ENCODE data around the gene EPOP. TPM values are rescaled to one million over a fixed set of nuclear protein-coding genes. Genes with fewer than 3 reads are reported as not detected.

EPOP gene
- total RNA-seq, 1 donor, result 1.3 TPM

DNA sequence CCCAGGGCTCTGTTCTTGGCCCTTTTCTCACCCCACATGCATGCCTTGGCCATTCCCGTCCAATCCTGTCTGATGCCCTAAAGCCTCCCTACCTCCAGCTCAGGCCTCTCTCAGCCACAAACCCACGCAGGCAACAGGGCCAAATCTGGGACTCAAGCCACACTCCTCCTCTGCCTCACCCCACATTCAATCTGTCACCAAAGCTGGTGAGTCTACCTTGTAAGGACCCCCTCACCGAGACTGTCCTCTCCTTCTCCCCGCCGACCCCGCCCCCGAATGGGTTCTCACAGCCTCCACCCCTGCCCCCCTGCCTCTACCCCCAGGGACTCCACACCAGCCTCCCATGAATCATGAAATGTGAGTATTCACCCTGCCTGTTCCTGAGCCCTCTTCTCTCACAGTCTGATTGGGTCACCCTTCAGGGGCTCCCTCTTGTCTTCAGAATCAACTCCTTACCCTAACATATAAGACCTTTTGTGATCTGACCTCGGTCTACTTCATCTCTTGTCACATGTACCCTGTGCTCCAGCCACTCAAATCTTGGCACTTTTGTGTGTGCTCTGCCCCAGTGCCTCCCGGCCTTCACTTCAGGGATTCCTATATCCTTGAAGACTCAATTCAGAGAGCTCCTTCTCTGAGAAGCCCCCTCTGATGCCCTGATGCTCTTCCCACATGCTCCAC lies 10.7 kb downstream of the EPOP start:
- no peak overlapping the region for H3K4me3 ChIP-seq (ENCODE audit: low read depth, low read length)
- DNase-seq (ENCODE audit: low read depth), result no peak
- TF ChIP-seq, protein P1, sequence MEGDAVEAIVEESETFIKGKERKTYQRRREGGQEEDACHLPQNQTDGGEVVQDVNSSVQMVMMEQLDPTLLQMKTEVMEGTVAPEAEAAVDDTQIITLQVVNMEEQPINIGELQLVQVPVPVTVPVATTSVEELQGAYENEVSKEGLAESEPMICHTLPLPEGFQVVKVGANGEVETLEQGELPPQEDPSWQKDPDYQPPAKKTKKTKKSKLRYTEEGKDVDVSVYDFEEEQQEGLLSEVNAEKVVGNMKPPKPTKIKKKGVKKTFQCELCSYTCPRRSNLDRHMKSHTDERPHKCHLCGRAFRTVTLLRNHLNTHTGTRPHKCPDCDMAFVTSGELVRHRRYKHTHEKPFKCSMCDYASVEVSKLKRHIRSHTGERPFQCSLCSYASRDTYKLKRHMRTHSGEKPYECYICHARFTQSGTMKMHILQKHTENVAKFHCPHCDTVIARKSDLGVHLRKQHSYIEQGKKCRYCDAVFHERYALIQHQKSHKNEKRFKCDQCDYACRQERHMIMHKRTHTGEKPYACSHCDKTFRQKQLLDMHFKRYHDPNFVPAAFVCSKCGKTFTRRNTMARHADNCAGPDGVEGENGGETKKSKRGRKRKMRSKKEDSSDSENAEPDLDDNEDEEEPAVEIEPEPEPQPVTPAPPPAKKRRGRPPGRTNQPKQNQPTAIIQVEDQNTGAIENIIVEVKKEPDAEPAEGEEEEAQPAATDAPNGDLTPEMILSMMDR (IDR thresholded peaks at IDR 0.05; ENCODE audit: insufficient read depth, low read depth, low read length), result no peak

DNA sequence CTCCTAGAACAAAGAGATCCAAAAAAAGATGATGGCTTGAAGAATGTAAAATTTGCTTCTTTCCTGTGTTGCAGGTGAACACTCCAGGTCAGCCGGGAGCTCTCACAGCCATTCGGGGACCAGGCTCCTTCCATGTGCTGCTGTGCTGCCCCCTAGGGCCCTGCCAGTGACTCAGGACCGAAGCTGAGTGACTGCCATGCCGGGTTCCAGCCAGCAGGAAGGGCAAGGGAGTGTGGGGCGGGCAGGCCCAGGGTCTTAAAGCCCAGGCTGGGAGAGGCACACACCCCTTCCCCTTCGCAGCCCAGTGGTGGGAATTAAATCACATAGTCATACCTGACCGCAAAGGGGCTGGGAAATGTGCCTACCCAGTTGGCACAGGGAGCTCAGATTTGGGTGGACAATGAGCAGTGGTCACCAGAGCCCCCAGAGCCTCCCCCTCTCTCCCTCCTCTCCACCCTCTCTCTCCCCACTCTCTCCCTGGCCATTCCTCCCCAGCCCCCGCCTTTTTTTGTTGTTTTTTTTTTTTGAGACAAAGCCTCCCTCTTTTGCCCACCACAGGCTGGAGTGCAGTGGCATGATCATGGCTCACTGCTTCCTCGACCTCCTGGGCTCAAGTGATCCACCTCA lies 11.5 kb downstream of the EPOP start:
- H3K4me3 ChIP-seq (ENCODE audit: low read depth, low read length), result no peak overlapping the region
- peak; percentile 39 for DNase-seq (ENCODE audit: low read depth)
- TF ChIP-seq, protein P1 (IDR thresholded peaks at IDR 0.05; ENCODE audit: insufficient read depth, low read depth, low read length), result peak; percentile 84

DNA sequence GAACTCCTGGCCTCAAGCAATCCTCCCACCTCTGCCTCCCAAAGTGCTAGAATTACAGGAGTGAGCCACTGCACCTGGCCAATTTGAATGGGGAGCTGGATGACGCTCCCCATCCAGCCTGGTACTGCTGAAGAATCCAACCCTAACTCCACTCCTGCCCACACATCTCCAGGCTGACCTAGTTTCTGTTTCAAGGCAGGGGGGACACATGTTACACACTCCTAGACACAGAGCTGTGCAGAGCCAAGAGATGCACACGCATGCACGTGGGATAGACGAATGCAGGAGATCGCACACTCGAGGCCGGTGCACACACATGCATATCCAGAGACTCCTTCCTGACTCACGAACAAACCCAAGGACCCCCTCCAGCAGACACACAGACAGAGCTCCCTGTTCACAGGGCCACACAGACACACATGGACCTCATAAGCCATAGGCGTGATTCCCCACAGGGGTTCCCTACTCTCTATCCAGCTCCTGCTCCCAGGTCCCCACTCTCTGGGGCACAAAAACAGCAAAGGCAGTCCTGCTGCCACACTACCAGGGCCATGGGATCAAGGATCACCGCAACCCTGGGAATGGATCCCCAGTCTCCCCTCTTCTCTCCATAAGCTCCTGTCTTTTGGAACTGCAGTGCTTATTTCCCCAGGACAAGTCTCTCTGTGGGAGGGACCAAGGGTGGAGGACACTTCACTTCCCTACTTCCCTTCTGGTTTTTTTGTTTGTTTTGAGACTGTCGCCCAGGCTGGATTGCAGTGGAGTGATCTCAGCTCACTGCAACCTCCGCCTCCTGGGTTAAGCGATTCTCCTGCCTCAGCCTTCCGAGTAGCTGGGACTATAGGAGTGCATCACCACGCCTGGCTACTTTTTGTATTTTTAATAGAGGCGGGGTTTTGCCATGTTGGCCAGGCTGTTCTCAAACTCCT lies 14.4 kb downstream of the EPOP start:
- TF ChIP-seq, protein P1 (IDR thresholded peaks at IDR 0.05; ENCODE audit: insufficient read depth, low read depth, low read length), result no peak
- no peak for DNase-seq (ENCODE audit: low read depth)
- H3K4me3 ChIP-seq (ENCODE audit: low read depth, low read length), result no peak overlapping the region

DNA sequence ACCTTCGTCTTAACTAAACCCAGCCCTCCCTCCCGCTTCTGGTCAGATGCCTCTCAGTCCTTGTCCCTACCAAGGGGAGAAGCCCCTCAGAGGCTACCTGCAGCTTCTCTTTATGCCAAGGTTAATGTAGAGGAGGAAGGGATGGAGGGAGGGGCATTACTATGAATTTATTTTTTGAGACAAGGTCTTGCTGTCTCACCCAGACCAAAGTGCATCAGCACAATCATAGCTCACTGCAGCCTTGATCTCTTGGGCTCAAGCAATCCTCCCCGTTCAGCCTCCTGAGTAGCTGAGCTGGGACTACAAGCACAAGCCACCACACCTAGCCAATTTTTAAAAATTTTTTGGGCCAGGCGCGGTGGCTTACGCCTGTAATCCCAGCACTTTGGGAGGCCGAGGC lies 15.3 kb downstream of the EPOP start:
- TF ChIP-seq, protein P1 (IDR thresholded peaks at IDR 0.05; ENCODE audit: insufficient read depth, low read depth, low read length), result no peak
- no peak overlapping the region for H3K4me3 ChIP-seq (ENCODE audit: low read depth, low read length)
- no peak for DNase-seq (ENCODE audit: low read depth)

DNA sequence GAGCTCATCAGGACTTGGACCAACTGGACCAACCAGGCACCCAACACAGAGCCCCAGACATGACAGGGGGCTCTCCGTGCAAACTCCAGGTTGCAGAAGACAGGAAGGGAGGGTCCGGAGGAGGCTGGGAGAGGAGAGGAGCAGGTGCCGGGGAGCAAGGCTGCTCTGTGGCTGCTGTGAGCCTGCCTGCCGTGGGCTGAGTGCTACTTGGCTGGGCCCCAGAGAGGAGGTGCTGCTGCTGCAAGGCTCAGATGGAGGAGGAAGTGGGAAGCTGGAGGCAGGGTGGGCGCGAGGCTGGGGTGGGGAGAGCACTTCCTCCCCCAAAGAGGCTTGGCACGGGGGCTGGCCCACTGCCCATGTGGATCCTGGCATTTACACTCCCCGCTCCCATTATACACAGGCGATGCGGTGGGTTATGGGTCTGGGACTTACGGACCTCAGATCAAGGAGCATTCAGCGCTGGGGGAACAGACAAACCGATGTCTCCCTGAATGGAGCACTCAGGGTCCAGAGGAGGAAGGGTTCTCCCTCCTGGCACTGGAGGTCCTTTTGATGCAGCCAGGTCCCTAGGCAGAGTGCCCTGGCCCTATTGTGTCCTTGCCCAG lies 15.9 kb downstream of the EPOP start:
- TF ChIP-seq, protein P1 (IDR thresholded peaks at IDR 0.05; ENCODE audit: insufficient read depth, low read depth, low read length), result no peak
- no peak overlapping the region for H3K4me3 ChIP-seq (ENCODE audit: low read depth, low read length)
- no peak for DNase-seq (ENCODE audit: low read depth)
